Subcutaneous abdominal adipose tissue (tissue), 5 donors: ENCODE data around the gene SLC7A1.

Experiments
- H3K27ac ChIP-seq: one replicate; pipeline ENCODE4 v1.7.0; 2013; ENCODE audit warnings: low read depth, mild to moderate bottlenecking, inconsistent platforms, low read length, moderate library complexity
- H3K27me3 ChIP-seq, 5 donors: one replicate each; pipeline ENCODE4 v1.7.0; 2013; ENCODE audit warnings: low read length in 5 of 5, inconsistent platforms in 1 of 5; ENCODE audit not compliant: control insufficient read depth in 5 of 5, insufficient read depth in 4 of 5
- H3K36me3 ChIP-seq, 5 donors: one replicate each; pipeline ENCODE4 v1.7.0; 2013; ENCODE audit warnings: low read length in 5 of 5; ENCODE audit not compliant: control insufficient read depth in 5 of 5, insufficient read depth in 5 of 5
- H3K4me1 ChIP-seq, 5 donors: one replicate each; pipeline ENCODE4 v1.7.0; 2013; ENCODE audit warnings: low read length in 5 of 5, mild to moderate bottlenecking in 3 of 5, moderate library complexity in 1 of 5; ENCODE audit not compliant: control insufficient read depth in 5 of 5, insufficient read depth in 5 of 5
- H3K4me3 ChIP-seq, 5 donors: one replicate each; pipeline ENCODE4 v1.7.0; 2013; ENCODE audit warnings: low read length in 5 of 5, low read depth in 1 of 5
- H3K9ac ChIP-seq, 5 donors: one replicate each; pipeline ENCODE4 v1.7.0; 2013; ENCODE audit warnings: low read length in 5 of 5, mild to moderate bottlenecking in 4 of 5, moderate library complexity in 3 of 5
- H3K9me3 ChIP-seq, 5 donors: one replicate each; pipeline ENCODE4 v1.7.0; 2013; ENCODE audit warnings: low read length in 5 of 5; ENCODE audit not compliant: control insufficient read depth in 5 of 5
- donor health status: healthy.
- donor health status: healthy.
- donor health status: healthy.
- donor health status: healthy.
- donor health status: healthy.

Gene SLC7A1

DNA sequence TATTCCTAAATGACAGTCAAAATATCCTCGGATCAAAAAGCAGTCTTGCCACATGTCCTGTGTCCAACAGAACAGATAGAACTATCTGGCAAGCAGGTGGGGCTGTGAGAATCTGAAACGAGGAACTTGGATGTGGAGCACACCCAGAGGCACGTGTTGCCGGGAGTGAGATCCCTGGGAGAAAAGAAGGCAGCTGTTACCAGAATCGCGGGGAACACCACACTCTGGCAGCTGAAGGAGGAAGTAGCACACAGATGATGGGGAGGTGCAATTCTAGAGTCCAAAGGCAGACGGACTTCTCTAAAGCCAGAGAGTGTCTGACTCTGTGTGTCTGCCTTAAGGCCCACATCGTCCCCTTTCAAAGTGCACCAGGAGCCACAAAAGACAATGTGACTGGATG is 22.3 kb downstream of the SLC7A1 start:
- peaks cover 4 to 24% (median 16%) of the 10 kb centered on the region in 5 donors for H3K4me1 ChIP-seq
- no peaks in the 10 kb centered on the region for H3K9me3 ChIP-seq
- H3K27me3 ChIP-seq: no peaks in the 10 kb centered on the region
- H3K4me3 ChIP-seq: no peak overlapping the region
- H3K9ac ChIP-seq: peak overlapping the region in 1 of 5 donors; percentile 2
- no peak overlapping the region for H3K27ac ChIP-seq
- H3K36me3 ChIP-seq: no peaks in the 10 kb centered on the region

DNA sequence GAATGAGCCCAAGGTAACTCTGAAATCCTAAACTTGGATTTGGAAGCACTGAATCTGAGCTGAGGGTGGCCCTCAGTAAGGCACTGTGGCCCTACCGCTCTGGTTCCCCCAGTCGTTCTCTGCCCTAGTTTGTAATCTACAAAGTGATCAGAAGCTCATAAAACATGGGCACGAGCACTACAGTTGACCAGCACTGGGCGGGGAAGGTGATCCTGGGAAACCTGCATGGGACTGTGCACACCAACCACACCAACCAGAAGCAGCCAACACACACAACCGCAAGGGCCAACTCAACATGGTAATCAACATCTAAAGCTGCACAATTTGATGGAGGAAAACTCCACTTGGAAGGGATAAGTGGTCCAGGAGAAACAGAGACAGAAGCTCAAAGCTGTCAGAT is 22.9 kb downstream of the SLC7A1 start:
- no peak overlapping the region for H3K27ac ChIP-seq
- no peaks in the 10 kb centered on the region for H3K9me3 ChIP-seq
- H3K4me3 ChIP-seq: no peak overlapping the region

GRCh38 chr13:29571876-29572570 is 23.5 kb downstream of the SLC7A1 start:
- Histone ChIP-seq H3K36me3 (no peaks in the 10 kb centered on the region), H3K27me3 (no peaks in the 10 kb centered on the region), H3K27ac (no peak overlapping the region), H3K9me3 (no peaks in the 10 kb centered on the region), H3K9ac (no peak overlapping the region), H3K4me3 (no peak overlapping the region), H3K4me1 (peaks cover under 1 to 19% (median 14%) of the 10 kb centered on the region in 5 donors)

More for the DNA sequence above, 22.9 kb downstream of the SLC7A1 start:
- Histone ChIP-seq H3K36me3 (no peaks in the 10 kb centered on the region), H3K9ac (no peak overlapping the region), H3K27me3 (no peaks in the 10 kb centered on the region), H3K4me1 (peaks cover 4 to 21% (median 16%) of the 10 kb centered on the region in 5 donors)

DNA sequence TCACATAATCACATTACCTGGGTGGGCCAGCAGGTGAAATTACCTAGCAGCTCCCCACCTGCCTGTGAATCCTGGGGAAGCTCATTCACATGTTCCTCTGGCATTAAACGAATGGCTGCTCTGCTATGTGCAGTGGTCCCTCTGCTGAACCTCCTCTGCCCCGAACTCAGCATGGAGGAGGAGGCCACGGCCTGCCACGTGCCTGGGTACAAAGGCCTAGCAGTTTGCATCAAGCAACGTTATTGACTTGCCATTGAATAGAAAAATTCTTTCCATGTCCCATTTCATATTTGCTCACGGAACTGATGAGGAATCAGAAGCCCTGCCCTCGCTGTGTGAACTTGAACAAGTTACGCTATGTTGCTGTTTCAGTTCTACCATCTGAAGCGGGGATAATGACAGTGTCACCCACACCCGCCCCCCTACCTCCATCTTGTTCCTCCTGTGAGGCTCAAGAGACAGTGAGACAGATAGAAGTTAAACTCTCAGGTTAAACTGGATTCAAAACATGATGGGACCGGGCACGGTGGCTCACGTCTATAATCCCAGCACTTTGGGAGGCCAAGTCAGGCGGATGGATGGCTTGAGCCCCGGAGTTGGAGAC is 25.3 kb downstream of the SLC7A1 start:
- no peak overlapping the region for H3K4me3 ChIP-seq
- H3K9ac ChIP-seq: no peak overlapping the region
- H3K36me3 ChIP-seq: no peaks in the 10 kb centered on the region
- no peaks in the 10 kb centered on the region for H3K27me3 ChIP-seq
- H3K4me1 ChIP-seq: peaks cover 0 to 12% (median 9%) of the 10 kb centered on the region in 5 donors
- no peak overlapping the region for H3K27ac ChIP-seq
- H3K9me3 ChIP-seq: no peaks in the 10 kb centered on the region

GRCh38 chr13:29569253-29570050 is 26.0 kb downstream of the SLC7A1 start:
- H3K9ac ChIP-seq: no peak overlapping the region
- H3K4me1 ChIP-seq: peaks cover 0 to 12% (median 9%) of the 10 kb centered on the region in 5 donors
- no peaks in the 10 kb centered on the region for H3K27me3 ChIP-seq
- no peaks in the 10 kb centered on the region for H3K9me3 ChIP-seq
- no peak overlapping the region for H3K27ac ChIP-seq
- H3K4me3 ChIP-seq: no peak overlapping the region
- H3K36me3 ChIP-seq: no peaks in the 10 kb centered on the region

DNA sequence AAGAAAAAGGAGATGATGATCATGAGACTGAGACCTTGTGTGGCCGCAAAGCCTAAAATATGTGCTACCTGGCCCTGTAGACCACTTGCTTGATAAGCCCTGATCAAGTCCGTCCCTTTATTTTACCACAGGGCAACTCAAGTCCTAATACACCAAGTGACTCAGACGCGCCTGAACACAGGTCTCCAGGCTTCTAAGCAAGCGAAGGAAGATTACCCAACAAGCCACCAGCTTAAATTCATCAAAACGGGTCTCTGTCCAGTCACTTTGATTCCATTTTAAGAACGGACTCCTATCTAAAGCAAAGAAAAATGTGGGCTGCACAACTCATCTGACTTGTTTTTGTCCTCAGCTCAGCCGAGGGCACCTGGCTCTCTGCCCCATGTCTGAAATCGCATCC is 26.8 kb downstream of the SLC7A1 start:
- Histone ChIP-seq H3K9me3 (no peaks in the 10 kb centered on the region), H3K4me1 (peaks cover 0 to 12% (median 9%) of the 10 kb centered on the region in 5 donors), H3K27ac (no peak overlapping the region), H3K27me3 (no peaks in the 10 kb centered on the region), H3K4me3 (no peak overlapping the region), H3K36me3 (no peaks in the 10 kb centered on the region), H3K9ac (no peak overlapping the region)

DNA sequence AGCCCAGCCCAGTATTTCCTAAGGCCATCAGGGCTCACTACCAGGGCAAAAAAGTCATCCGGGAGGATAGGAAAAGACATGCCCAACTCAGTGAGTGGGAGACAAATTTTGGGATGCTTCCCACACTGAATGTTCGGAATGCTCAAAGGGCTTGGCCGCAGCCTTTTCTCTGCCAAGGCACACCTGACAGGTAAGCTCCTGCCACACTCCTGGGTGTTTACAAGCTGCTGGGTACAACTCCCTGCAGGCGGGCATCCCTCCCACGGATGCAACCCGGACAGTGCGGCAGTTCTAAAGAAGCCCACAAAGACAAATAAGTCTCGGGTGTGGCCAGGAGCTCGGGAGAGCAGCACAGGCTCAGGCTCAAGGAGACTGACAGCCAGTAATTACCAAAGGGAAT is 28.1 kb downstream of the SLC7A1 start:
- Histone ChIP-seq H3K27me3 (no peaks in the 10 kb centered on the region), H3K9ac (no peak overlapping the region), H3K4me3 (no peak overlapping the region), H3K4me1 (peaks cover 0 to 9% (median 7%) of the 10 kb centered on the region in 5 donors), H3K36me3 (no peaks in the 10 kb centered on the region), H3K9me3 (no peaks in the 10 kb centered on the region), H3K27ac (no peak overlapping the region)

DNA sequence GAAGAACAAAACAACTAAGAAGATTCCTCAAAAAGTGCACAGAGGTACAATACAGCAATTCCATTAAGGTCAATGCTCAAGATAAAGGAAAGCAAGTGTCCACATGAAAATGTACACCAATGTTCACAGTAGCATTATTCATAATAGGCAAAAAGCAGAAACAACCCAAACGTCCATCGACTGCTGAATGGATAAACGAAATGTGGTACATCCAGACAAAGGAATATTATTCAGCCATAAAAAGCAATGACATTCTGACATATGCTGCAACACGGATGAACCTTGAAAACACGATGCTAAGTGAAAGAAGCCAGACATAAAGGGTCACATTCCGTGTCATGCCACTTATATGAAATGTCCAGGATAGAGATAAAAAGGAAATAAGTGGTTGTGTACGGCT is 29.3 kb downstream of the SLC7A1 start:
- Histone ChIP-seq H3K36me3 (no peaks in the 10 kb centered on the region), H3K27me3 (no peaks in the 10 kb centered on the region), H3K9me3 (no peaks in the 10 kb centered on the region), H3K4me1 (peaks cover 0 to 9% (median 7%) of the 10 kb centered on the region in 5 donors), H3K4me3 (no peak overlapping the region), H3K9ac (no peak overlapping the region), H3K27ac (no peak overlapping the region)

GRCh38 chr13:29564818-29565217 is 30.7 kb downstream of the SLC7A1 start:
- no peak overlapping the region for H3K9ac ChIP-seq
- H3K4me1 ChIP-seq: peaks cover 0 to 9% (median 7%) of the 10 kb centered on the region in 5 donors
- no peak overlapping the region for H3K27ac ChIP-seq
- H3K9me3 ChIP-seq: no peaks in the 10 kb centered on the region
- no peak overlapping the region for H3K4me3 ChIP-seq
- no peaks in the 10 kb centered on the region for H3K27me3 ChIP-seq
- H3K36me3 ChIP-seq: no peaks in the 10 kb centered on the region

DNA sequence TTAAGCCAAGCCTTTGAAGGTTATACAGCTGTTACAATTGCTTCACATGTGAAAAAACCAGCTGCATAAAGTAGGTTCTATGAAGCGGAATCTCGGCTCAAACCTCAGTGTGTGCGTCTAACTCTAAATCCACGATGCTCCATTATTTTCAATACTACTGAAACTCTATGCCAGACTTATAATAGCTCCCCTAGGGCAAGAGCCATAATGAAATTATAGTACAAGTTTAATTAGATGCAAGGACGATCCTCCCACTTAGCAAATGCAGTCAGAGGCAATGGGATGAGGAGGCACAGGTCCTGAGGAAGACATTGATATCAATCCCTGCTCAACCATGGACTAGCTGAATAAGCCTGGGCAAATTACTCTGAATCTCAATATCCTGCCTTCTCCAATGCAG is 31.1 kb downstream of the SLC7A1 start:
- no peaks in the 10 kb centered on the region for H3K36me3 ChIP-seq
- no peak overlapping the region for H3K9ac ChIP-seq
- no peak overlapping the region for H3K4me3 ChIP-seq
- no peaks in the 10 kb centered on the region for H3K9me3 ChIP-seq
- H3K4me1 ChIP-seq: peaks cover 0 to 9% (median 7%) of the 10 kb centered on the region in 5 donors
- no peak overlapping the region for H3K27ac ChIP-seq
- no peaks in the 10 kb centered on the region for H3K27me3 ChIP-seq
